Measurements from ENCODE around the gene GDF10.

- TF ChIP-seq PATZ1 (CRISPR knock-in tag; IDR thresholded peaks at IDR 0.05; ENCODE audit: borderline replicate concordance) (no peak), ISL1 (CRISPR knock-in tag; IDR thresholded peaks at IDR 0.05) (no peak), SNAI2 (CRISPR knock-in tag; IDR thresholded peaks at IDR 0.05) (no peak), ZNF8 (CRISPR knock-in tag; IDR thresholded peaks at IDR 0.05) (no peak), CREB5 (CRISPR knock-in tag; IDR thresholded peaks at IDR 0.05; ENCODE audit: low read depth) (no peak), RARB (CRISPR knock-in tag; IDR thresholded peaks at IDR 0.05) (no peak), CSRNP3 (CRISPR knock-in tag; IDR thresholded peaks at IDR 0.05) (no peak), ZC3H10 (CRISPR knock-in tag; IDR thresholded peaks at IDR 0.05) (no peak), GLIS3 (CRISPR knock-in tag; IDR thresholded peaks at IDR 0.05) (no peak), BACH2 (CRISPR knock-in tag; IDR thresholded peaks at IDR 0.05; ENCODE audit: borderline replicate concordance) (no peak), ARNTL (CRISPR knock-in tag; IDR thresholded peaks at IDR 0.05; ENCODE audit: borderline replicate concordance, low read depth) (no peak), ZNF565 (CRISPR knock-in tag; conservative IDR thresholded peaks at IDR 0.05; ENCODE audit: low read depth) (no peak), PPARA (CRISPR knock-in tag; IDR thresholded peaks at IDR 0.05; ENCODE audit: borderline replicate concordance) (no peak), TOX (CRISPR knock-in tag; IDR thresholded peaks at IDR 0.05; ENCODE audit: borderline replicate concordance) (no peak)
Observed at GRCh38 chr10:47339759-47340607, 40.0 kb downstream of the GDF10 start.
